HG03025 (cell line): ENCODE results near the gene COQ5.
"Not testable (repeated sequence)": the region's sequence is repeated elsewhere in the genome, so short reads cannot be mapped to it uniquely, and the experiment has no call there.

Experiments
- ATAC-seq: cut with Tn5 transposase; IDR thresholded peaks from one replicate; pipeline ENCODE4 v1.9.1; 2021; ENCODE audit warnings: mild to moderate bottlenecking, moderate library complexity; ENCODE audit not compliant: unreplicated experiment, low FRiP score

The COQ5 gene

DNA sequence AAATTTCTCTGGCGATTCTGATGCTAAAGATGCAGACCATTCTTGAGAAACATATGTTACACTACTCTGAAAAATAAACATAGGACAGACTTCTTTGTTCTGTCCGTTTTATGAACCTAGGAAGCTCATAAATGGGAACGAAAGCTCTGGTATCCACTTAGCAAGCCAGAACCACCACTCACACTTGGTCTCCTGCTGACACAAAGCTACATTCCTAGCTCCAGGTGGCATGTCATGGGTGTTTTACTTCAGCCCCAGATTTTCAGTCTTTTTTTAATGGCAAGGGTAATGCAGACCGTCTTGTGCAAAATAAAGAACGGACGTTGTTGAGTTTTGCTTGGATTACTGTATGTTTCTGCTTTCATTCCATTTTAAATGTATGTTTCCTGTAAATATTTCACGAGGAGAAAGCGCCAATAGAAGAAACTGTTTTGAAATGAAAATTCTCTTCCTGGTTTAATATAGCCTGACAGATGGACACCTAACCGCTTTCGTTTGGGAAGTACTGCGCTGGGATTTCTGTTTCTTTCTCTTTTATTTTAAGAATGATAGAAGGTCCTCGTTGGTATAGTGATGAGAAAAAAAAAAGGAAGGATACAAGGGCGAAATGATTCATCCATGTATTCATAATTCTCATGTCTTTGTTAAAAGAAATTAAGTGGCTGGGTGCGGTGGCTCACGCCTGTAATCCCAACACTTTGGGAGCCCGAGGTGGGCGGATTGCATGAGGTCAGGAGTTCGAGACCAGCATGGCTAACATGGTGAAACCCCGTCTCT is 871 bp upstream of the COQ5 start:
- no peak for ATAC-seq

- no peak for ATAC-seq
Observed at GRCh38 chr12:120522568-120522967, 6.4 kb downstream of the COQ5 start.

GRCh38 chr12:120519324-120519723 is 9.6 kb downstream of the COQ5 start:
- ATAC-seq: not testable (repeated sequence)

GRCh38 chr12:120515496-120515895 is 13.5 kb downstream of the COQ5 start:
- ATAC-seq: no peak

GRCh38 chr12:120514002-120514401 is 15.0 kb downstream of the COQ5 start:
- no peak for ATAC-seq

DNA sequence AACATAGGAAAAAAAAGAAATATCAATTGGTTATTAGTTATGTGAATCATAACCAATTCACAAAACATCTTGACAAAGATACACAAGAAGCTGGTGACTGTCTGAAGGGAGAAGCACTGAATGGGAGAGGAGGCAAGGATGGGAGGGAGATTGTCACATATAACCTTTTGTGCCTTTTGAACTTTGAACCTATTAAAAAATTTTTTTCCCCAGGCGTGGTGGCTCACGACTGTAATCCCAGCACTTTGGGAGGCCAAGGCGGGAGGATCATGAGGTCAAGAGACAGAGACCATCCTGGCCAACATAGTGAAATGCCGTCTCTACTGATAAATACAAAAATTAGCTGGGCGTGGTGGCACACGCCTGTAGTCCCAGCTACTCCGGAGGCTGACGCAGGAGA is 20.4 kb downstream of the COQ5 start:
- no peak for ATAC-seq

DNA sequence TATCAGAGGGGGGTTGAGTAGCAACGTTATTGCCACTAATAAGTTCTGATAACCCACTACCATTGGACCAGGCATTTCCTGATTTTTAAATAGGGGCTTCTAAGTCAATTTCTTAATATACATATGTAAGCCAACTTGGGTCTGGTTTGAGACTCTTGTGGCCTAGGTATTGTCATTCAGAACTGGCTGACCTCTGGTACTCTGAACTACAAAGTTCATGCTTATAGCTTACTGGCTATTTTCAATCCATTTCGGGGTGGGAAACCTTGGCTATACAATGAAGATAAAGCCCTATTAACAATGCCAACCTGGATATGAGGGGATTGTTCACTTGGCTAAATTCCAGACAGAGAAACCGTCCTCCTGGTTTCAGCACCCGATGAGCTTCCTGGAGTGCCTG is 24.4 kb downstream of the COQ5 start:
- no peak for ATAC-seq

DNA sequence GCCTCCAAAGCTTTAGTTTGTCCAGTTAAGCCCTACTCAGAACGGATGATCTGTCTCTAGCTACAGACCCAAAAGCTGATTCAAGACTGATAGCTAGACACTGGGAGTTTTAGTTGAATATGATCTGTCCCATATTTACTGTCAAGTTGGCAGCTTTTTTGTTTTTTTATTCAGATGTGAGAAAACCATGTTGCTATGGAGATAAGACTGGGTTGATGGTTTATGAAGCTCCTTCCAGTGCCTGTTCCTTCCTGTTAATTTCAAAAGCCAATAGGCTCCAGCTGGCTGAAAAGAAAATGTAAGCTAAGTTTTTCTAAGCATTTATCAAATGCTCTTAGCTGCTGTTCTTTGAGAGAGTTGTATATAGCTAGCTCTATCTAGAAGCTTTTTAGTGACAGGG is 28.4 kb downstream of the COQ5 start:
- no peak for ATAC-seq

DNA sequence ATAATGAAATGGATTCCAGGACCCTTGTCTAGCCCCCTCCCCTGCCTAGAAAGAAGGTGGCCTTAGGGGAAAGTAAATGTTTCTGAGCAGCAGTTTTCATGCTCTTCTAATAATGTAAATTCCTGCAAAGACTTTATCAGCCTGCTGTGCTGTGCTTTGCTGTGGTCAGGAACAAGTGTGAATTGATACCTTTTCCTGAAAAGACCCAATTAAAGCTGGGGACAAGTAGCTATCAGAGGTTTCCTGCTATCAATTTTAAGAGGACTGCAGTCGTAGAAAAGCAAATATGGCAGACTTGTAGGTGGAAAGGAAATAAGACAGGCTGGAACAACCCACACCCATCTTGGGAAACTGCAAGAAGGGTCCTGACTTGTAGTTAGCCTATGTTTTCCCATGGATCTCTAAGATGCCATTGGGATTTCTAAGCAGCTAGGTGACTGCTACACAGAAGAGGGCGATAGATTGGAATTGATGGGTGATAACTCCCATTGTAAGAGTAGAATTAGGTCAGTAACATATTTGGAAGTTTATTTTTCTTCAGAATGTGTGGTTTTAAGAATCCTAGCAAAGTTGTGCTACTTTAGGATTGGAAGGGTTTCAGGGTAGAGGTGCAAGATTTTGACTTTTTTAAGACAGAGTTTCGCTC is 30.0 kb downstream of the COQ5 start:
- no peak for ATAC-seq

DNA sequence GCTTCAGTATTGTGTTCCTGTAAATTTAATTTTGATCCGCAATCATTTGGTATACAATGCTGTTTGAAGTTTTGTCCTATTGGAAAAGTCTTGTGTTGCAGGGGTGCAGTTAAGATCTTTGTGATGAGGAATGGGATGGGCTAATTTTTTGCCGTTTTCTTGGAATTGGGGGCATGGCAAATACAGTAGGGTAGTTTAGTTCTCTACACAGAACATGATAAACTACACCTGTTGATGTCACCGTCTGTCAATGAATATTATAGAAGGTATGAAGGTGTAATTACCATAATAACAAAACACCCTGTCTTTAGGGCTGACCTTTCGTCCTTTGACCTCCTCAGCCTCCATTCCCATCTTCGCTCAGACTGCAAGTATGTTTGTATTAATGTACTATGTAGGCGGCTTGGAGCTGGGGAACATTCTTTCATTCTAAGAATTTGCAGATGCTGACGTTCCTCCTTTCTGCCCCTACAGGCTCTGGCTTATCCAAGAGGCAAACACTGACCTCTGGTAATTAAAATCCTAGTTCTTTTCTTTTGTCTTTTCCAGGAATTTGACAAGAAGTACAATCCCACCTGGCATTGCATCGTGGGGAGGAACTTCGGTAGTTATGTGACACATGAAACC is 31.3 kb downstream of the COQ5 start:
- ATAC-seq: no peak

- ATAC-seq: peak; percentile 18
Observed at GRCh38 chr12:120496413-120497340, 32.3 kb downstream of the COQ5 start.

DNA sequence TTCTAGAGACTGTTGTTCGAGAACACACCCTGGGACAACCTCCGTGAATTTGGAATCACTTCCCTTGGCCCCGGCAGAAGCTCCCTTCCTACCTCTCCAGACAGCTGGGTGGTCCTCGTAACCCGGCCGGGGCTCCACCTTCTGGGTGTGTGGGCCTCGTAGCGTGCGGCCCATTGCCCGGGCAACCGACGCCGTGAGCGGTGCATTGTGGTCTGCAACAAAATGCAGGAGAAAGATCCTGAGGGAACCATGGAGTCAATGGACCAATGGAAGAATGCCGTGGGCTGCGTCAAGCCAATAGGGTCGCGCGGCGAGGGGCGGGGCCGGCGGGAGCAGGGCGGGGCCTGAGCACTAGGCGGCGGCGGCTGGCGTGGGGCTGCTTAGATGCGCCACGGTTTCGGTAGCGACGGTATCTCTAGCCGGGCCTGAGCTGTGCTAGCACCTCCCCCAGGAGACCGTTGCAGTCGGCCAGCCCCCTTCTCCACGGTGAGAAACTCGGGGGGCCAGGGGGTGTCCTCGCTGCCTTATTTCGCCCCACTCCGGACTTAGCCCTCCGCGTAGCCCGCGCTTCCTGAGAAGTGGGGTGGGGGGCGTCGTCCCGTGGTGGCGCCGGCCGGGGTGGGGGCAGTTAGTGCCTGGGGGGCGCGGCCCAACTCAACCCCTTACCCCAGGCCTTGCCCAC is 33.1 kb downstream of the COQ5 start, which contains the start of gene DYNLL1:
DYNLL1 (plus strand) TSS at position 383 of the 682 bp plus-strand sequence. CDS start 309 bp downstream, outside the sequence.
- ATAC-seq: peak; percentile 89

GRCh38 chr12:120495186-120495730 is 33.7 kb downstream of the COQ5 start:
- no peak for ATAC-seq

GRCh38 chr12:120490833-120491512 is 38.0 kb downstream of the COQ5 start:
- no peak for ATAC-seq

GRCh38 chr12:120490325-120490724 is 38.6 kb downstream of the COQ5 start:
- no peak for ATAC-seq

DNA sequence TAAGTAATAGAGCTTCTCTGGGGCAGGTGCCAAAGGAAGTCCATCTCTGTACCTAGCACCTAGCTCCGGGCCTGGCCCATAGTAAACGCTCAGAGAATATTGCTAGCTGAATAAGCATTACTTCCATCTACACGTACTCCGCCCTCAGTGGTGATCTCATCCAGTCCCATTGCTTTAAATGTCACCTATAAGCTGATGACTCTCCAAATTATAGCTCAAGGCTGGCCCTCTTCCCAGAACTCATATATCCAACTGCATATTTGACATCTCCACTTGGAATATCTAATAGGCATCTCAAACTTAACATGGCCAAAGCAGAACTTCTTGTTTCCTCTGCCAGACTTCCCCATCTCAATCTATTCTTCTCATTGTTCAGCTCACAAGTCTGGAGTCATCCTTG is 39.9 kb downstream of the COQ5 start:
- no peak for ATAC-seq

- no peak for ATAC-seq
Observed at GRCh38 chr12:120488057-120488640, 40.8 kb downstream of the COQ5 start.

DNA sequence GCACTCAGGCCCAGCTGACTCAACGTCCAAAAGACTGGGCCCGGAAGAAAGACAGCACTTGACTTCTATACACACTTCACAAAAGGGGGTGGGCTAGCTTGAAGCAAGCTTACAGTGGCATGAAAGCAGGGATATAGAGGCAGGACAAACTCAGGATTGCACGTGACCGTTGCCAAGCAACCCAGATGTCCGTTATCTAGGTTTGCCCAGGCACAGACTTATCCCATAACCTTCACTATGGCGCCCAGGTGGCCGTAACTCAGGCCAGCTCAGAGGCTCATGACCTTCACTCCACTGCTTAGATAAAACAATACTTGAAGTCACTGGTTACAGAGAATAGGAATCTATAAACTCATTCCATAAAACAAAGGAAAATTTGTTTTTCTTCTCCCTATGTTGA is 41.4 kb downstream of the COQ5 start:
- not testable (repeated sequence) for ATAC-seq
